Muscle layer of duodenum (tissue), 2 donors: ENCODE results near the gene SMIM14.
"Not testable (repeated sequence)": the region's sequence is repeated elsewhere in the genome, so short reads cannot be mapped to it uniquely, and the experiment has no call there.

ENCODE experiments used
- H3K27ac ChIP-seq: one replicate; pipeline ENCODE4 v1.7.0; 2013; ENCODE audit warnings: mild to moderate bottlenecking, low read length
- H3K27me3 ChIP-seq: one replicate; pipeline ENCODE4 v1.7.0; 2013; ENCODE audit warnings: low read depth, mild to moderate bottlenecking, control low read depth, low read length
- H3K36me3 ChIP-seq, 2 donors: one replicate each; pipeline ENCODE4 v1.7.0; 2013; ENCODE audit warnings: low read length in 2 of 2, control low read depth in 1 of 2, mild to moderate bottlenecking in 1 of 2; ENCODE audit not compliant: insufficient read depth in 2 of 2, control insufficient read depth in 1 of 2
- H3K4me1 ChIP-seq, 2 donors: one replicate each; pipeline ENCODE4 v1.7.0; 2013; ENCODE audit warnings: low read length in 2 of 2, mild to moderate bottlenecking in 2 of 2, control low read depth in 1 of 2, moderate library complexity in 1 of 2; ENCODE audit not compliant: insufficient read depth in 2 of 2, control insufficient read depth in 1 of 2
- H3K4me3 ChIP-seq, 2 donors: one replicate each; pipeline ENCODE4 v1.7.0; 2013; ENCODE audit warnings: low read length in 2 of 2, low read depth in 1 of 2, mild to moderate bottlenecking in 1 of 2
- H3K9me3 ChIP-seq, 2 donors: one replicate each; pipeline ENCODE4 v1.7.0; 2013; ENCODE audit warnings: low read length in 2 of 2, control low read depth in 1 of 2, mild to moderate bottlenecking in 1 of 2; ENCODE audit not compliant: control insufficient read depth in 1 of 2
- donor health status: healthy.

The SMIM14 gene

GRCh38 chr4:39548425-39549067, 90.1 kb downstream of the SMIM14 start:
- Histone ChIP-seq H3K4me3 (no peak overlapping the region), H3K9me3 (no peaks in the 10 kb centered on the region), H3K4me1 (no peaks in the 10 kb centered on the region), H3K27me3 (no peaks in the 10 kb centered on the region), H3K36me3 (peaks cover 0 to 3% of the 10 kb centered on the region in 2 donors), H3K27ac (no peak overlapping the region)

GRCh38 chr4:39544580-39545315, 93.9 kb downstream of the SMIM14 start:
- Histone ChIP-seq H3K4me3 (no peak overlapping the region), H3K4me1 (no peaks in the 10 kb centered on the region), H3K9me3 (no peaks in the 10 kb centered on the region), H3K27me3 (no peaks in the 10 kb centered on the region), H3K27ac (no peak overlapping the region), H3K36me3 (no peaks in the 10 kb centered on the region)

GRCh38 chr4:39544080-39544479, 94.6 kb downstream of the SMIM14 start:
- H3K36me3 ChIP-seq, H3K4me3 ChIP-seq, H3K27me3 ChIP-seq, H3K4me1 ChIP-seq, H3K27ac ChIP-seq, H3K9me3 ChIP-seq: not testable (repeated sequence)

DNA sequence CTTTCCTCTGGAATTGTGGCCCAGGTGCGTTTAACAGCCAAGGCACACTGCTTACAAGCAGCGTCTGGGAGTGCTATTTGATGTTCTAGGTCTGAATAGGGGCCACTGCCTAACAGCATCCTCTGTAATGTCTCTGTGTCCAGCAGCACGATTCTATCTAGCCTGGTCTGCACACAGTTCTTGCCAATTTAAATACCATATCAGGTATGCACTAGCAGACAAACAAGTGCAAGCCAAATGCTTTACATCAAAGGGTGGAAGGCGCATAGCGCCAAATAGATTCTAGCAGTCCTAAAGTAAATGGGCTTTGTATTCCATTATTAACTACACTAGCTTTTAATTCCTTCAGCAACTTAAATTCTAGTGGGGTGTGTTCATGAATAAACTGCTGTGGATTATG, 95.6 kb downstream of the SMIM14 start:
- Histone ChIP-seq H3K9me3 (no peaks in the 10 kb centered on the region), H3K4me3 (no peak overlapping the region), H3K4me1 (no peaks in the 10 kb centered on the region), H3K27ac (no peak overlapping the region), H3K36me3 (no peaks in the 10 kb centered on the region), H3K27me3 (no peaks in the 10 kb centered on the region)

DNA sequence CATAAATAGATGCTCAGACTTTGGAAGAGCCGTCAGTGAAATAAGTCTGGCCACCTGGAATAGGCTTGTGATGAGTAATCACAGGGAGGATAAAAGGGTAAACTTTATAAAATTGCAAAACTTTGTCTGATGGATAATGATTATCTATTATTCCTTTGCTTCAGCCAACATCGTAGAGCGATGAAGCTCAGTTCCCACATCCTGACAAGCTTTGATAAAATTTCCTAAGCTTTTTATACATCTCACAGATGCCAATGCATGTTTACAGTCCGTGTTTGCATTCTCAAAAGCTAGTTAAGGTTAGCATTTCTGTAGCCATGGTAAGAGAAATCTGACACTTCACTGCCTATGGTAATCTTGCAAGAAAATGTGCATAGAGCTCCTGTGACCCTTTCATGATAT, 96.1 kb downstream of the SMIM14 start:
- Histone ChIP-seq H3K27ac (no peak overlapping the region), H3K4me3 (no peak overlapping the region), H3K4me1 (no peaks in the 10 kb centered on the region), H3K27me3 (no peaks in the 10 kb centered on the region), H3K36me3 (no peaks in the 10 kb centered on the region), H3K9me3 (no peaks in the 10 kb centered on the region)

DNA sequence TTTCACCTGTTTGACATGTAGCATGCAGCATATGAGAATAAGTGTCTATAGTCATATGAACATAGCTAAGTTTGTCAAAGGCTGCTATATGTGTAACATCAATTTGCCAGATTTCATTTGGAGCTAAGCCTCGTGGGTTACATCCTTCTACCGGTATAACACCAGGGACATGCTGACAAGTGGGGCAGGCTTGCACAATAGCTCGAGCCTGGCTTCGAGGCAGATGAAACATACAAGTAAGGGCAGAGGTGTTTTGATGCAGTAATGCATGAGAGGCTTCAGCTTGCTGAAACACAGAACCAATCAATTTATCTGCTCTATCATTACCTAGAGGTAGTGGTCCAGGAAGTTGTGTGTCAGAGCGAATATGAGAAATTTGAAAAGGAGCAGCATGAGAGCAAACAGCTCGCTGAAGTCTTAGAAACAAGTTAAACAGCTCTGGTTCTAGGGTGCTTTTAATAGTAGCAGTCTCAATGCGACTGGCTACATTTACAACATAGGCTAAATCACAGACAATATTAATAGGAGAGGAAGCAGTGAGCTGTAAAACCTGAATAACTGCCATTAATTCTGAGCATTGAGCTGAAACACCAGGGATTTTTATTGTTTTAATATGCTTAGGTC, 96.6 kb downstream of the SMIM14 start:
- no peaks in the 10 kb centered on the region for H3K9me3 ChIP-seq
- H3K4me3 ChIP-seq: no peak overlapping the region
- H3K4me1 ChIP-seq: no peaks in the 10 kb centered on the region
- no peaks in the 10 kb centered on the region for H3K27me3 ChIP-seq
- H3K27ac ChIP-seq: no peak overlapping the region
- no peaks in the 10 kb centered on the region for H3K36me3 ChIP-seq

DNA sequence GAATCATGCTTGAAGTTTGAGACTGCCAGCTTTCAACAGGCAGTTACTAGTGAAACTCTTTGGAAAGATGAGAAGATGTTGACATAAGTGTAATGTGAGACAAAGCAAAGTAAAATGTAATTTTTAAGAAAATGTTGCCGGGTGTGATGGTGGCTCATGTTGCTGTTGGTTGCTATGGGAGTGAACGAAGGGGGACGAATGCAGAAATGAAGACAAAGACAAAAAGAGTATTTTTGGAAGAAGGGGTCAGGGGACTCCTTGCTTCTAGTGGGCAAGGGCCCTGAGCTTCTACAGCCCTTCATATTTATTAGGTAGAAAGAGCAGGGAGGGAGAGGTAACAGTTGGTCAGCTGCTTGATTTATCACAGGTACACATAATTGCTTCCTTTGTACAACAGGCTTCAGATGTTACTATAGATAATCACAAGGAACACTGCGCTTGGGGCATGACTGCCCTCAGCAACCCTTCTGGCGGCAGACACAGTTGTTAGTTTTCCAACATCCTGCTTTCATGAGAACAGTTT, 99.5 kb downstream of the SMIM14 start:
- no peaks in the 10 kb centered on the region for H3K9me3 ChIP-seq
- H3K4me1 ChIP-seq: no peaks in the 10 kb centered on the region
- no peak overlapping the region for H3K4me3 ChIP-seq
- no peak overlapping the region for H3K27ac ChIP-seq
- H3K27me3 ChIP-seq: no peaks in the 10 kb centered on the region
- peaks cover 0 to 5% of the 10 kb centered on the region in 2 donors for H3K36me3 ChIP-seq

GRCh38 chr4:39533541-39533940, 105.1 kb downstream of the SMIM14 start:
- Histone ChIP-seq H3K4me3 (no peak overlapping the region), H3K36me3 (peaks cover 0 to 9% of the 10 kb centered on the region in 2 donors), H3K27ac (no peak overlapping the region), H3K4me1 (peaks cover 0 to 2% of the 10 kb centered on the region in 2 donors), H3K9me3 (no peaks in the 10 kb centered on the region), H3K27me3 (no peaks in the 10 kb centered on the region)

DNA sequence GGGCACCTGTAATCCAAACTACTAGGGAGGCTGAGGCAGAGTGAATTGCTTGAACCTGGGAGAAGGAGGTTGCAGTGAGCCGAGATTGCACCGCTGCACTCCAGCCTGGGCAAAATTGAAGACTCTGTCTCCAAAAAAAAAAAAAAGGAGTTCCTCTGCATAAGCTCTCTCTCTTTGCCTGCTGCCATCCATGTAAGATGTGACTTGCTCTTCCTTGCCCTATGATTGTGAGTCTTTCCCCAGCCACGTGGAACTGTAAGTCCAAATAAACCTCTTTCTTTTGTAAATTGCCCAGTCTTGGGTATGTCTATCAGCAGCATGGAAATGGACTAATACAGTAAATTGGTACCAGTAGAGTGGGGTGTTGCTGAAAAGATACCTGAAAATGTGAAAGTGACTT, 106.4 kb downstream of the SMIM14 start:
- H3K36me3 ChIP-seq, H3K27ac ChIP-seq, H3K4me3 ChIP-seq, H3K9me3 ChIP-seq, H3K27me3 ChIP-seq, H3K4me1 ChIP-seq: not testable (repeated sequence)

DNA sequence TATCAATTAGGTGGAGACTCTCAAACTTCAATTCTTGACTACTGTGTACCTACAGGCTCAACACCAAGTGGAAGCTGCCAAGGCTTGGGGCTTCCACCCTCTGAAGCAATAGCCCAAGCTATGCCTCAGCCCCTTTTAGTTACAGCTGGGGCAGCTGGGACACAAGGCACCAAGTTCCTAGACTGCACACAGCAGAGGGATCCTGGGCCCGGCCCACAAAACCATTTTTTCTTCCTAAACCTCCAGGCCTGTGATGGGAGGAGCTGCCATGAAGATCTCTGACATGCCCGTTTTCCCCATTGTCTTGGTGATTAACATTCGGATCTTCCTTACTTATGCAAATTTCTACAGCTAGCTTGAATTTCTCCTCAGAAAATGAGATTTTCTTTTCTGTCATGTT, 108.0 kb downstream of the SMIM14 start:
- H3K9me3 ChIP-seq: no peaks in the 10 kb centered on the region
- no peak overlapping the region for H3K4me3 ChIP-seq
- no peak overlapping the region for H3K27ac ChIP-seq
- no peaks in the 10 kb centered on the region for H3K27me3 ChIP-seq
- H3K4me1 ChIP-seq: peaks cover 0 to 6% of the 10 kb centered on the region in 2 donors
- peaks cover 4 to 6% of the 10 kb centered on the region in 2 donors for H3K36me3 ChIP-seq

- peaks cover 3 to 4% of the 10 kb centered on the region in 2 donors for H3K36me3 ChIP-seq
- H3K4me3 ChIP-seq: peak overlapping the region in 1 of 2 donors; percentile 98
- no peaks in the 10 kb centered on the region for H3K9me3 ChIP-seq
- no peaks in the 10 kb centered on the region for H3K27me3 ChIP-seq
- H3K4me1 ChIP-seq: peaks cover 0 to 6% of the 10 kb centered on the region in 2 donors
- H3K27ac ChIP-seq: no peak overlapping the region
These were observed 109.1 kb downstream of the SMIM14 start for GRCh38 chr4:39529534-39529933.
